NCI-H128 (cell line): Measurements from ENCODE around the gene TDO2.

Experiments used
- DNase-seq: peaks from one replicate; lab custom pipeline; 2025; ENCODE audit not compliant: unreplicated experiment; lab: John Stamatoyannopoulos, UW

TDO2 gene

DNA sequence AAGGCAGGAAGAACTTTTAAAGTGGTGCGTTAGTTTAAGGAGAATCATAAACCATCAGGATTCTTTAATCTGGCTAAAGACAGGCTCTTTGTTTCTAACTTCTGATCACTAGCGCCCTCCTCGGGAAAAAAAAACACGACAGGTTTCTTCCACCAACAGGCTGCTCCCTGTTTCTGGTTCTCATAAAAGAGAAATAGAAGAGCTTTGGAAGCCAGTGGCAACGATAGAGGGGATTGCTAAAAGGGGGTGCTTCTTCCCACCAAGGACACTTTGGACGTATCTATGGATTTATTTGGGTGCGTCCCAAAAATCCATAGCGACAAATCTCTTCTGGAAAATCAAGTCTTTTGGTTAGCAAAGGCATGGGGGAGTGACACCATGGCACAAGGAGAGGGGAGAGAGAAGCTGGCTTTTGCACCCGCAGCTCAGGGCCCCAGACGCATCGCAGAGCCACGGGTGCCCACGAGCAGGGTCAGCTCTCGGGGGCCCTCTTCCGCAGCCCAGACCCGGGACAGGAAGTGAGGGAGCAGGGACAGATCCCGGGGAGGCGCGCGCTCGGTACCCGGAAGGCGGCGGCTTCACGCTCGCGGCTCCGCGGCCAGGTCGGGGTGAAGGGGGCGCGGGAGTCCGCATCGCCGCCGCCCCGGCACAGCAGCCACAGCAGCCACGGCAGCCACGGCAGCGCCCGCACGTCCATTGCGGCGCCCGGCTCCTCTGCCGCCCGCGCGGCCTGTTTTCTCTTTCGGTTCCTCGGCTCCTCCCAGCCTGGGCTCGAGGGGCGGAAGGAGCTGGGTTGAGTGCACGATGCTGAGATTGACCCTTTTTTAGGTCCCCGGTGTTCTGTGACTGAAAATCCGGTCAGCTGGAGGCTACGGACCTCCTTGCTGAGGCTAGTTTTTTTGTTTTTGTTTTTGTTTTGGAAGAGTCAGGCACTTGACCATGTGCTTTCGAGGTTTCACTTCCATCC is 49.9 kb downstream of the TDO2 start, which contains the start of gene CTSO:
Gene CTSO, minus strand, starts transcription at position 716 of the 967 bp plus-strand sequence. Its CDS starts 19 bp downstream, at position 697.
- peak; percentile 8 for DNase-seq

GRCh38 chr4:155954118-155954685 is 50.7 kb downstream of the TDO2 start:
- no peak for DNase-seq

- no peak for DNase-seq
Observed at GRCh38 chr4:155954939-155955338, 51.4 kb downstream of the TDO2 start.

DNA sequence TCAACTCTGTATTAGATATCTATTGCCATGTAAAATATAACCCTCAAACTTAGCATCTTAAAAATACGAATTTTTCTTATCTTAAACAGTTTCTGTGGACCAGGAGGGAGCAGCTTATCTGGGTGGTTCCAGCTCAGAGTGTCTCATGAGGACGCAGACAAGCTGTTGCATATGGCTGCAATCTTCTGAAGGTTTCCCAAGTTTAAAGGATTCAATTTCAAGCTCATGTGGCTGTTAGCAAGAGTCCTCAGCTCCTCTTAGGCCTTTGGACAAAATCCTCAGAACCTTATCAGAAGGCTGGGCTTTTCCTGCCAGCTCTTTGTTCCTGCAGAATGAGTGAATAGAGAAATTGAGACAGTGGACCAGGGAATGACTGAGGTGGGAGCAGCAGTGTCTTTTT is 53.0 kb downstream of the TDO2 start:
- no peak for DNase-seq

DNA sequence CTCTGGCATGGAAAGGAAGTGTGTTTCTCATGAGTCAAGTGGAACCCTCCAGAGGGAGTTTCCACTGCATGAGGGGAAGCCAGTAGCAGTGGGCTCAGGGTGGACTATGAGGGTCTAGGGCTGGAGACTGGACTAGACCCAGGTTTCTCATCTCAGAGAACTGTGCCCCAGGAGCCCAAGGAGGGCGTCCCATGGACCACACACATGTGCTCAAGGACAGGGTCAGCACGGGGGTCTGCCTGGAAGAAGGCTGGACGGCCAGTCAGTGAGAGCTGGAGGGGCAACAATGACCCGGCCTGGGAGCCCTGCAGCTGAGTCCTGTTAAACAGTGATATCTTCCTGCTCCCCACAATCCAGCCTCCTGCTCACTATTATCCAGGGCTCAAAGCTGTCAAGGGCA is 55.9 kb downstream of the TDO2 start:
- DNase-seq, result no peak

GRCh38 chr4:155960522-155960921 is 57.0 kb downstream of the TDO2 start:
- DNase-seq, result no peak

- DNase-seq, result no peak
Observed at GRCh38 chr4:155961575-155961974, 58.1 kb downstream of the TDO2 start.

GRCh38 chr4:155962767-155963166 is 59.3 kb downstream of the TDO2 start:
- no peak for DNase-seq

GRCh38 chr4:155964016-155964891 is 60.8 kb downstream of the TDO2 start:
- DNase-seq, result no peak

- no peak for DNase-seq
Observed at GRCh38 chr4:155966171-155966570, 62.7 kb downstream of the TDO2 start.

- no peak for DNase-seq
Observed at GRCh38 chr4:155966731-155967395, 63.4 kb downstream of the TDO2 start.
